ENCODE results near the gene NEDD4. TPM values are rescaled to one million over a fixed set of nuclear protein-coding genes. Genes with fewer than 3 reads are reported as not detected.

NEDD4 gene
- total and polyA plus RNA-seq, 4 donors: 3.5 to 22.0 (median 7.7) TPM

- no peak overlapping the region for H3K27ac ChIP-seq (ENCODE audit: low read depth in 1 of 2, low read length in 1 of 2)
- ATAC-seq (ENCODE audit: insufficient read depth, low FRiP score): no peak
- H3K27me3 ChIP-seq (ENCODE audit: control insufficient read depth in 3 of 3, insufficient read depth in 3 of 3, low read length in 2 of 3): no peaks in the 10 kb centered on the region
- 74 to 78% methylated on average over 1 of the region's 1 CpG for WGBS, 2 donors
- DNase-seq: no peak
- H3K9ac ChIP-seq (ENCODE audit: insufficient read depth in 1 of 2, low read length in 2 of 2): no peak overlapping the region
- H3K4me3 ChIP-seq: no peak overlapping the region
- no peaks in the 10 kb centered on the region for H3K36me3 ChIP-seq (ENCODE audit: control insufficient read depth in 4 of 4, insufficient read depth in 4 of 4, low read length in 4 of 4)
- no peak for TF ChIP-seq CTCF (IDR thresholded peaks at IDR 0.05; ENCODE audit: control extremely low read depth, extremely low read depth)
- no peaks in the 10 kb centered on the region for H3K9me3 ChIP-seq (ENCODE audit: control insufficient read depth in 4 of 4, insufficient read depth in 3 of 4, low read length in 3 of 4)
- H3K4me1 ChIP-seq (ENCODE audit: control insufficient read depth in 5 of 5, insufficient read depth in 5 of 5, low read length in 5 of 5): no peaks in the 10 kb centered on the region
Measured at GRCh38 chr15:55914446-55914845, 79.0 kb downstream of the NEDD4 start.

- Histone ChIP-seq H3K27me3 (ENCODE audit: control insufficient read depth in 3 of 3, insufficient read depth in 3 of 3, low read length in 2 of 3) (no peaks in the 10 kb centered on the region), H3K9ac (ENCODE audit: insufficient read depth in 1 of 2, low read length in 2 of 2) (no peak overlapping the region), H3K27ac (ENCODE audit: low read depth in 1 of 2, low read length in 1 of 2) (no peak overlapping the region), H3K9me3 (ENCODE audit: control insufficient read depth in 4 of 4, insufficient read depth in 3 of 4, low read length in 3 of 4) (no peaks in the 10 kb centered on the region), H3K4me1 (ENCODE audit: control insufficient read depth in 5 of 5, insufficient read depth in 5 of 5, low read length in 5 of 5) (no peaks in the 10 kb centered on the region), H3K4me3 (no peak overlapping the region), H3K36me3 (ENCODE audit: control insufficient read depth in 4 of 4, insufficient read depth in 4 of 4, low read length in 4 of 4) (no peaks in the 10 kb centered on the region)
- 84 to 89% methylated on average over 2 of the region's 2 CpGs for WGBS, 2 donors
- TF ChIP-seq CTCF (IDR thresholded peaks at IDR 0.05; ENCODE audit: control extremely low read depth, extremely low read depth): no peak
- ATAC-seq (ENCODE audit: insufficient read depth, low FRiP score): no peak
- no peak for DNase-seq
Measured at GRCh38 chr15:55912982-55913381, 80.4 kb downstream of the NEDD4 start.

- no peak overlapping the region for H3K27ac ChIP-seq (ENCODE audit: low read depth in 1 of 2, low read length in 1 of 2)
- no peak for TF ChIP-seq CTCF (IDR thresholded peaks at IDR 0.05; ENCODE audit: control extremely low read depth, extremely low read depth)
- no peak for DNase-seq
- no peaks in the 10 kb centered on the region for H3K27me3 ChIP-seq (ENCODE audit: control insufficient read depth in 3 of 3, insufficient read depth in 3 of 3, low read length in 2 of 3)
- no peaks in the 10 kb centered on the region for H3K4me1 ChIP-seq (ENCODE audit: control insufficient read depth in 5 of 5, insufficient read depth in 5 of 5, low read length in 5 of 5)
- H3K9me3 ChIP-seq (ENCODE audit: control insufficient read depth in 4 of 4, insufficient read depth in 3 of 4, low read length in 3 of 4): no peaks in the 10 kb centered on the region
- H3K9ac ChIP-seq (ENCODE audit: insufficient read depth in 1 of 2, low read length in 2 of 2): no peak overlapping the region
- no peak overlapping the region for H3K4me3 ChIP-seq
- WGBS, 2 donors: 81 to 89% methylated on average over 9 of the region's 9 CpGs
- ATAC-seq (ENCODE audit: insufficient read depth, low FRiP score): no peak
- no peaks in the 10 kb centered on the region for H3K36me3 ChIP-seq (ENCODE audit: control insufficient read depth in 4 of 4, insufficient read depth in 4 of 4, low read length in 4 of 4)
Measured at GRCh38 chr15:55909036-55909811, 84.2 kb downstream of the NEDD4 start.
